Measurements from ENCODE around the gene DYRK1A. TPM values are rescaled to one million over a fixed set of nuclear protein-coding genes. Genes with fewer than 3 reads are reported as not detected.

Gene DYRK1A
- total RNA-seq, 3 donors from 2014 or later (not counting 1 experiment from before 2014, with no cell fraction given), result 149 to 166 (median 153) TPM

- Histone ChIP-seq H3K4me3 (ENCODE audit: low read length) (no peak overlapping the region), H3K36me3 (ENCODE audit: control insufficient read depth, insufficient read depth, low read length) (no peaks in the 10 kb centered on the region), H3K9me3 (ENCODE audit: control insufficient read depth, insufficient read depth, low read length) (no peaks in the 10 kb centered on the region), H3K27me3 (ENCODE audit: control insufficient read depth, insufficient read depth, low read length) (no peaks in the 10 kb centered on the region), H3K4me1 (ENCODE audit: control insufficient read depth, insufficient read depth, low read length) (no peaks in the 10 kb centered on the region), H3K27ac (ENCODE audit: low read length) (no peak overlapping the region)
- H3K9me3 Mint-ChIP-seq, result no peaks in the 10 kb centered on the region
- H3K27me3 Mint-ChIP-seq (ENCODE audit: low read depth in 2 of 2), result peaks cover 6 to 13% of the 10 kb centered on the region in 2 donors
- 88% methylated on average over 12 of the region's 15 CpGs for WGBS (ENCODE audit: insufficient coverage)
- ATAC-seq (no peak), DNase-seq (no peak)
- no peak for TF ChIP-seq CTCF (IDR thresholded peaks at IDR 0.05)
- no peak overlapping the region for H3K27ac Mint-ChIP-seq
- no peak overlapping the region for H3K4me3 Mint-ChIP-seq
- intact Hi-C loops (cut with micrococcal nuclease), result no loop called here
- H3K36me3 Mint-ChIP-seq, result no peaks in the 10 kb centered on the region
- H3K4me1 Mint-ChIP-seq, result no peaks in the 10 kb centered on the region
Observed at GRCh38 chr21:37554661-37555379, 188.2 kb downstream of the DYRK1A start.

GRCh38 chr21:37555672-37556261 lies 189.2 kb downstream of the DYRK1A start:
- H3K27ac ChIP-seq (ENCODE audit: low read length), result no peak overlapping the region
- no peak overlapping the region for H3K4me3 ChIP-seq (ENCODE audit: low read length)
- H3K4me1 Mint-ChIP-seq, result no peaks in the 10 kb centered on the region
- H3K27me3 Mint-ChIP-seq (ENCODE audit: low read depth in 2 of 2), result peaks cover 6 to 13% of the 10 kb centered on the region in 2 donors
- no peak for TF ChIP-seq CTCF (IDR thresholded peaks at IDR 0.05)
- H3K27ac Mint-ChIP-seq, result no peak overlapping the region
- H3K4me3 Mint-ChIP-seq, result no peak overlapping the region
- no peaks in the 10 kb centered on the region for H3K9me3 ChIP-seq (ENCODE audit: control insufficient read depth, insufficient read depth, low read length)
- ATAC-seq (no peak), DNase-seq (no peak)
- no peaks in the 10 kb centered on the region for H3K27me3 ChIP-seq (ENCODE audit: control insufficient read depth, insufficient read depth, low read length)
- H3K36me3 Mint-ChIP-seq, result no peaks in the 10 kb centered on the region
- intact Hi-C loops (cut with micrococcal nuclease), result no loop called here
- no peaks in the 10 kb centered on the region for H3K4me1 ChIP-seq (ENCODE audit: control insufficient read depth, insufficient read depth, low read length)
- no peaks in the 10 kb centered on the region for H3K36me3 ChIP-seq (ENCODE audit: control insufficient read depth, insufficient read depth, low read length)
- WGBS (ENCODE audit: insufficient coverage), result 90% methylated on average over 15 of the region's 15 CpGs
- H3K9me3 Mint-ChIP-seq, result no peaks in the 10 kb centered on the region

GRCh38 chr21:37557261-37557950 lies 190.8 kb downstream of the DYRK1A start:
- Mint-ChIP-seq H3K9me3 (no peaks in the 10 kb centered on the region), H3K27me3 (ENCODE audit: low read depth in 2 of 2) (peaks cover 6 to 13% of the 10 kb centered on the region in 2 donors), H3K4me1 (no peaks in the 10 kb centered on the region), H3K27ac (no peak overlapping the region), H3K36me3 (no peaks in the 10 kb centered on the region), H3K4me3 (no peak overlapping the region)
- no peak for TF ChIP-seq CTCF (IDR thresholded peaks at IDR 0.05)
- H3K4me1 ChIP-seq (ENCODE audit: control insufficient read depth, insufficient read depth, low read length), result no peaks in the 10 kb centered on the region
- H3K27ac ChIP-seq (ENCODE audit: low read length), result no peak overlapping the region
- intact Hi-C loops (cut with micrococcal nuclease), result no loop called here
- DNase-seq (no peak), ATAC-seq (no peak)
- H3K4me3 ChIP-seq (ENCODE audit: low read length), result no peak overlapping the region
- H3K9me3 ChIP-seq (ENCODE audit: control insufficient read depth, insufficient read depth, low read length), result no peaks in the 10 kb centered on the region
- H3K27me3 ChIP-seq (ENCODE audit: control insufficient read depth, insufficient read depth, low read length), result no peaks in the 10 kb centered on the region
- 49% methylated on average over 7 of the region's 8 CpGs for WGBS (ENCODE audit: insufficient coverage)
- no peaks in the 10 kb centered on the region for H3K36me3 ChIP-seq (ENCODE audit: control insufficient read depth, insufficient read depth, low read length)

Measured in natural killer cell (primary cell).